AG08395 (cell line): Measurements from ENCODE around the gene GDF7.
A peak's percentile ranks its signal among the peaks of the same experiment; 100 is the strongest.

Experiments
- DNase-seq: peaks from one replicate; pipeline ENCODE4 v3.0.0; 2012; ENCODE audit warnings: mixed read lengths, low spot score

GDF7 gene

GRCh38 chr2:20674309-20674965 is 7.5 kb downstream of the GDF7 start:
- DNase-seq: no peak

GRCh38 chr2:20674974-20675679 is 8.2 kb downstream of the GDF7 start:
- peak; percentile 94 for DNase-seq

- DNase-seq: no peak
These were observed 8.9 kb downstream of the GDF7 start for GRCh38 chr2:20675701-20676352.

GRCh38 chr2:20676353-20677215 is 9.6 kb downstream of the GDF7 start:
- DNase-seq: no peak

- DNase-seq: no peak
These were observed 10.5 kb downstream of the GDF7 start for GRCh38 chr2:20677301-20678085.

GRCh38 chr2:20678086-20678395 is 11.1 kb downstream of the GDF7 start:
- no peak for DNase-seq

GRCh38 chr2:20678780-20679179 is 11.8 kb downstream of the GDF7 start:
- no peak for DNase-seq

GRCh38 chr2:20680744-20681375 is 13.9 kb downstream of the GDF7 start:
- DNase-seq: no peak

GRCh38 chr2:20682167-20682920 is 15.4 kb downstream of the GDF7 start:
- DNase-seq: peak; percentile 47

GRCh38 chr2:20684581-20685063 is 17.7 kb downstream of the GDF7 start:
- DNase-seq: no peak

- DNase-seq: no peak
These were observed 20.4 kb downstream of the GDF7 start for GRCh38 chr2:20687260-20687832.

GRCh38 chr2:20689428-20690264 is 22.7 kb downstream of the GDF7 start:
- DNase-seq: no peak

- no peak for DNase-seq
These were observed 24.3 kb downstream of the GDF7 start for GRCh38 chr2:20691076-20691734.

- no peak for DNase-seq
These were observed 25.1 kb downstream of the GDF7 start for GRCh38 chr2:20692081-20692480.

GRCh38 chr2:20693317-20693716 is 26.4 kb downstream of the GDF7 start:
- DNase-seq: no peak

- no peak for DNase-seq
These were observed 29.4 kb downstream of the GDF7 start for GRCh38 chr2:20696366-20696765.

- DNase-seq: no peak
These were observed 30.5 kb downstream of the GDF7 start for GRCh38 chr2:20697322-20697934.
